Astrocyte (in vitro differentiated cells and primary cell): ENCODE data around the gene AIF1. TPM values are rescaled to one million over a fixed set of nuclear protein-coding genes. Genes with fewer than 3 reads are reported as not detected.

Experiments used
- DNase-seq: peaks from one replicate; pipeline ENCODE4 v3.0.0-alpha.2; 2010; ENCODE audit warnings: low read depth
- FAIRE-seq: peaks from 2 replicates; lab custom pipeline; 2011; peaks lifted over from hg19 to GRCh38; lab: Jason Lieb, UNC
- H2AFZ ChIP-seq: 2 replicates; pipeline ENCODE4 v1.6.0; 2012; ENCODE audit warnings: low read depth, low read length, inconsistent platforms
- H3K27ac ChIP-seq: 2 replicates; pipeline ENCODE4 v1.5.1; 2011; ENCODE audit warnings: low read depth, low read length, inconsistent platforms
- H3K27me3 ChIP-seq: 2 replicates; pipeline ENCODE4 v1.6.0; 2011; ENCODE audit warnings: low read length, inconsistent platforms; ENCODE audit not compliant: insufficient read depth
- H3K36me3 ChIP-seq: 2 replicates; pipeline ENCODE4 v1.5.1; 2011; ENCODE audit warnings: low read length, inconsistent platforms; ENCODE audit not compliant: insufficient read depth
- H3K4me1 ChIP-seq: 2 replicates; pipeline ENCODE4 v1.5.1; 2011; ENCODE audit warnings: low read length, inconsistent platforms; ENCODE audit not compliant: insufficient read depth
- H3K4me2 ChIP-seq: 2 replicates; pipeline ENCODE4 v1.6.0; 2012; ENCODE audit warnings: low read length, inconsistent platforms
- H3K4me3 ChIP-seq: 2 replicates; pipeline ENCODE4 v1.5.1; 2011; ENCODE audit warnings: low read depth, mild to moderate bottlenecking, low read length, inconsistent platforms; ENCODE audit not compliant: insufficient read depth
- H3K79me2 ChIP-seq: 2 replicates; pipeline ENCODE4 v1.6.0; 2012; ENCODE audit warnings: mild to moderate bottlenecking, low read length, inconsistent platforms; ENCODE audit not compliant: insufficient read depth
- H3K9ac ChIP-seq: 2 replicates; pipeline ENCODE4 v1.6.0; 2012; ENCODE audit warnings: mild to moderate bottlenecking, low read length, inconsistent platforms
- H3K9me3 ChIP-seq: 2 replicates; pipeline ENCODE4 v1.5.1; 2012; ENCODE audit warnings: low read depth, mild to moderate bottlenecking, low read length, inconsistent platforms; ENCODE audit not compliant: insufficient read depth
- H4K20me1 ChIP-seq: 2 replicates; pipeline ENCODE4 v1.6.0; 2012; ENCODE audit warnings: low read length, inconsistent platforms; ENCODE audit not compliant: insufficient read depth
- H3K27ac Mint-ChIP-seq: one replicate; pipeline ENCODE4 v1.8.0; 2021; ENCODE audit warnings: mild to moderate bottlenecking, mixed read lengths; ENCODE audit not compliant: unreplicated experiment
- H3K27me3 Mint-ChIP-seq: one replicate; pipeline ENCODE4 v1.8.0; 2021; ENCODE audit warnings: low read depth, mixed read lengths; ENCODE audit not compliant: unreplicated experiment
- H3K36me3 Mint-ChIP-seq: one replicate; pipeline ENCODE4 v1.8.0; 2021; ENCODE audit warnings: low read depth, mixed read lengths; ENCODE audit not compliant: unreplicated experiment
- H3K4me1 Mint-ChIP-seq: one replicate; pipeline ENCODE4 v1.8.0; 2021; ENCODE audit warnings: low read depth, mixed read lengths; ENCODE audit not compliant: unreplicated experiment
- H3K4me3 Mint-ChIP-seq: one replicate; pipeline ENCODE4 v1.8.0; 2021; ENCODE audit warnings: mild to moderate bottlenecking, moderate library complexity, mixed read lengths; ENCODE audit not compliant: unreplicated experiment
- H3K9me3 Mint-ChIP-seq: one replicate; pipeline ENCODE4 v1.8.0; 2021; ENCODE audit warnings: mild to moderate bottlenecking, mixed read lengths; ENCODE audit not compliant: unreplicated experiment
- CTCF ChIP-seq: IDR thresholded peaks from 2 replicates; pipeline ENCODE4 v1.5.1; 2011; ENCODE audit warnings: low read depth, mild to moderate bottlenecking, inconsistent platforms, low read length, moderate library complexity; ENCODE audit not compliant: insufficient read depth
- EZH2 ChIP-seq: IDR thresholded peaks from 2 replicates; pipeline ENCODE4 v1.6.1; 2012; ENCODE audit warnings: mild to moderate bottlenecking, low read length, inconsistent platforms; ENCODE audit not compliant: insufficient read depth
- total RNA-seq: library from RNA; stranded (reverse); gene quantifications from 2 replicates; pipeline ENCODE4 v1.2.1, GENCODE V29; 2021

AIF1 gene
- total RNA-seq, 1 donor from 2014 or later, result not detected

GRCh38 chr6:31652925-31653724 lies 38.1 kb downstream of the AIF1 start:
- Histone ChIP-seq H2AFZ (peak overlapping the region; percentile 72), H3K4me1 (peaks cover 29% of the 10 kb centered on the region), H3K36me3 (peaks cover 9% of the 10 kb centered on the region), H3K79me2 (peaks cover 67% of the 10 kb centered on the region), H3K9me3 (no peaks in the 10 kb centered on the region), H3K27me3 (no peaks in the 10 kb centered on the region), H3K9ac (peak overlapping the region; percentile 88), H4K20me1 (peaks cover 23% of the 10 kb centered on the region), H3K27ac (peak overlapping the region; percentile 96), H3K4me3 (peak overlapping the region; percentile 87), H3K4me2 (peak overlapping the region; percentile 90)
- peaks cover 18% of the 10 kb centered on the region for H3K4me1 Mint-ChIP-seq
- H3K4me3 Mint-ChIP-seq, result peak overlapping the region; percentile 98
- peak overlapping the region; percentile 99 for H3K27ac Mint-ChIP-seq
- DNase-seq (peak; percentile 84), FAIRE-seq (no peak)
- H3K27me3 Mint-ChIP-seq, result no peaks in the 10 kb centered on the region
- no peak for TF ChIP-seq CTCF
- TF ChIP-seq EZH2, result no peak
- H3K36me3 Mint-ChIP-seq, result peaks cover 24% of the 10 kb centered on the region
- H3K9me3 Mint-ChIP-seq, result no peaks in the 10 kb centered on the region

GRCh38 chr6:31654574-31655348 lies 39.7 kb downstream of the AIF1 start:
- Histone ChIP-seq H3K9me3 (no peaks in the 10 kb centered on the region), H4K20me1 (peaks cover 32% of the 10 kb centered on the region), H3K4me2 (no peak overlapping the region), H3K9ac (no peak overlapping the region), H3K79me2 (peaks cover 72% of the 10 kb centered on the region), H3K36me3 (no peaks in the 10 kb centered on the region), H3K27me3 (no peaks in the 10 kb centered on the region), H3K4me3 (no peak overlapping the region), H3K4me1 (peaks cover 39% of the 10 kb centered on the region), H3K27ac (no peak overlapping the region), H2AFZ (no peak overlapping the region)
- no peak overlapping the region for H3K4me3 Mint-ChIP-seq
- no peak for TF ChIP-seq CTCF
- no peak for TF ChIP-seq EZH2
- no peaks in the 10 kb centered on the region for H3K9me3 Mint-ChIP-seq
- no peaks in the 10 kb centered on the region for H3K27me3 Mint-ChIP-seq
- FAIRE-seq (no peak), DNase-seq (no peak)
- H3K36me3 Mint-ChIP-seq, result peaks cover 23% of the 10 kb centered on the region
- peaks cover 23% of the 10 kb centered on the region for H3K4me1 Mint-ChIP-seq
- no peak overlapping the region for H3K27ac Mint-ChIP-seq
